ENCODE data around the gene DCAF10.
"Not testable (repeated sequence)": the region's sequence is repeated elsewhere in the genome, so short reads cannot be mapped to it uniquely, and the experiment has no call there.

The DCAF10 gene

DNA sequence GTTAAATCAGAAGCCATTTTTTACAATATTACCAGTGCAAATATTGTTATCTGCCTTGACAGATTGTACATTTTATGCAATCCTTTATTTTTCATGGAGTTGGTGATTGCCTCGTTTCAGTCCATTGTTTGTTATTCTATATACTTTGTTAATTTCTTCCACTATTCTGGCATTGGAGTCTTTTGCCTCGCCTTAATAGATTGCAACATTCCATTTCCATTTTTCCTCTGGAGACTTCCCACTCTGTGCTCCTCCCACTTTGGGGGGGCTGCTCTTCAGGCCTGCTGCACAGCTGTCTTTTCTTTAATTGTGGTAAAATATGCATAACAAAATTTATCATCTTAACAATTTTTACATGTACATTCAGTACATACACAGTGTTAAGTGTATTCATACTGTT, 4.4 kb upstream of the DCAF10 start:
- DNase-seq: no peak

DNA sequence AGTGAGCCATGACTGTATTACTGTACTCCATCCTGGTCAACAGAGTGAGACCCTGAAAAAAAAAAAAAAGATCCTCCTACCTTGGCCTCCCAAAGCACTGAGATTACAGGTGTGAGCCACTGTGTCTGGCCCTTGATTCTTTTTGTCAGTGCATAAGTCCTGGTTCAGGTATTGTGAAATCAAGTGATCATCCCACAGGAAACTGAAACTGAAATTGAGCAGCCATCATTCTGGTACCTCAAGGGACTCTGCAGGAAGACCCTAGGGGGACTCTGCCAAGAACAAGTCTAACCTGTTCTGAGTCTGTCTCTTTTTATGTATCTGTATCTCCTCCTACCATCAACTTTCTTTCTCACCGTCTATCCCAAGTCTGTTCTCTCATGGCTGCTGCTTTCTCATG, 1.9 kb upstream of the DCAF10 start:
- no peak for DNase-seq

DNA sequence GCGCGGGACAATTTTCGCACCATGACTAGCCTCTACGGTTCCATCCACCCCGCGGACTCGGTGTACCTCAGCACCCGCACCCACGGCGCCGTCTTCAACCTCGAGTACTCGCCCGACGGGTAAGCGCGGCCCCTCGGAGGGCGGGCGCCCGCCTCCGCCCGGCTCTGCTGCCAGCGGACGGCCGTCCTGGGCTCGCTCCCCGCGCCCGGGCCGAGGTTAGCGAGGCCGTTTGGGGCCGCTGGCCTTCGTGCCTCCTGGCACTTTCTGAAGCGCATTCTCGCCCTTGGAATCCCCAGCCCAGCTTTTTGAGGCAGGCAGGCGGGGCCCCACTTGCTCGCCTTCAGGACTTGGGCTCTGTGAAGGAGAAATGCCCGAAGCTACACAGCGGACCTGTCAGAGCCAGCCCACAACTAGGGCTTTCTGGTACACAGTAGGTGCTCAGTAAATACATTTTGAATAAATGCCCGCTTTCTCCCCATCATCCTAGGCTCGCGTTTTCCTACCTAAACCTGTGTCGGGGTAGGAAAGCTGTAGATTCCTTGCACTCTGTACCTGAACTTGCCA, 772 bp downstream of the DCAF10 start:
- DNase-seq: peak; percentile 24

DNA sequence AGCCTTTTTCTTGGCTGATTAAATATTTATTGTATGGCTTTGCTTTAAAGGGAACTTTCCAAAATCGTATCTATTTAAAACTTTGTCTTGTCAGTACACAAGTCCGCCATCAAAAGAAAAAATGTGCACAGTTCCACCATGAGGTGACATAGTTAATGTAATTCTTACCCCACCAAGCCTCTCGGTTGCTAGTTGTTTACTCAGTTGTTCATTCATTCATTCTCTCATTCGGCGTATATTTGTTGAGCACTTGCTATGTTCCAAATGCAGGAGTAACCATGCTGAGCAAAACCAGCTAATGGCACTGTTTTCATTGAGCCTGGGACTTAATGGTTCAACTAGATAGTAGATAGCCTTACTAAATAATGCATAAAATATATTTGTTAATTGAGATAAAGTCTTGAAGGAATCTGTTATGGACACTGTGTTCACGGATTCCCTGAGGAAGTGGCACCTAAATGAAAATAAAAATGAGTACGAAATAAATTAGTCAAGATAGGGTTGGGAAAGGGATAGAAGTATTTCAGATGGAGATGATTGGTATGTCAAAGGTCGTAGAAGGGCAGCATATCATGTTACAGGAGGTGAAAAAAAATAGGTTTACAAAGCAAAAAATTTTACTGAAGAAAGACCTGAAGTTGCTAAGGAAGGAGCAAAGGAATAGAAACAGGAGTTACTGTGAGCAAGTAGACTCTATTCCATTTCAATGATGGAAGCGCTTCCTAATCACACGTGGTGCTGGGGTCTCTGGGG, 1.5 kb downstream of the DCAF10 start:
- DNase-seq: no peak

DNA sequence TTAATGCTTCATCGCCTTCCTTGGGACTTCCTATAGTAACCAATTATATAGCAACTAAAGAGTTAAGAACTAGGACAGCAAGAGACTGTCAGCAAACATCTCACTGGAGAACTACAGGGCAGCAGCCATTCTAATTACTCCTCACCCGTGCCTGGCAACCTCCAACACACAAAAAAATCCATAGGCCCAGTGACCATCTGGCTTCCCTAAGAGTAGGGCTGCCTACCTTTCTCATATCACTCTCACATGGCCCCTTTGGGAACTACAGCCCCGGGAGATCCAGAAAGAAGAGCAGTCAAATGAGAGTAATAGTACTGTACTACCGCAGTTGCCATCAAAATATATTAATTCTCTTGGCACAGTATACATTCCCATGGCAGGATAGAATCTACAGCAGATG, 5.7 kb downstream of the DCAF10 start:
- DNase-seq: no peak

DNA sequence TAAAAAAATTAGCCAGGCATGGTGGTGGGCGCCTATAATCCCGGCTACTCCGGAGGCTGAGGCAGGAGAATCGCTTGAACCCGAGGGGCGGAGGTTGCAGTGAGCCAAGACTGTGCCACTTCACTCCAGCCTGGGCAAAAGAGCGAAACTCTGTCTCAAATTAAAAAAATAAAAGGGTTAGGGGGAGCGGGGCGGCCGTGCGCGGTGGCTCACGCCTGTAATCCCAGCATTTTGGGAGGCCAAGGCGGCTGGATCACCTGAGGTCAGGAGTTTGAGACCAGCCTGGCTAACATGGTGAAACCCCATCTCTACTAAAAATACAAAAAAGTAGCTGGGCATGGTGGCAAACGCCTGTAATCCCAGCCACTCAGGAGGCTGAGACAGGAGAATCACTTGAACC, 9.1 kb downstream of the DCAF10 start:
- not testable (repeated sequence) for DNase-seq

DNA sequence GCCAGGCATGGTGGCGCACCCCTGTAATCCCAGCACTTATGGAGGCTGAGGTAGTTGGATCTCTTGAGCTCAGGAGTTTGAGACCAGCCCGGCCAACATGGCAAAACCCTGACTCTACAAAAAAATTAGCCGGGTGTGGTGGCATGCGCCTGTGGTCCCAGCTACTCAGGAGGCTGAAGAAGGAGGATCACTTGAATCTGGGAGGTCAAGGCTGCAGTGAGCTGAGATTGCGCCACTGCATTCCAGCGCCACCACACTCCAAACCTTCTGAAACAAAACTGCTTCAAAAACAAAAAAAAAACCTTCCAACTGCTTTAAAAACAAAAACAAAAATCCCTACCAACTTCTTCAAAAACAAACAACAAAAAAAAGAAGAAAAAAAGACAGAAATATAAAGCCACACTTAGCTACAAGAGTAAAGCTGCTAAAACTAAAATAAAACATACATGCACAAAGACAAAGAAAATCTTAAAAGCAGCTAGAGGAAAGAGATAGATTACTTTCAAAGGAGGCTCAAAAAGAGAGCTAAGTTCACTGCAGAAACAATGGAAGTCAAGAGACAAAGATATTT, 11.4 kb downstream of the DCAF10 start:
- DNase-seq: no peak

DNA sequence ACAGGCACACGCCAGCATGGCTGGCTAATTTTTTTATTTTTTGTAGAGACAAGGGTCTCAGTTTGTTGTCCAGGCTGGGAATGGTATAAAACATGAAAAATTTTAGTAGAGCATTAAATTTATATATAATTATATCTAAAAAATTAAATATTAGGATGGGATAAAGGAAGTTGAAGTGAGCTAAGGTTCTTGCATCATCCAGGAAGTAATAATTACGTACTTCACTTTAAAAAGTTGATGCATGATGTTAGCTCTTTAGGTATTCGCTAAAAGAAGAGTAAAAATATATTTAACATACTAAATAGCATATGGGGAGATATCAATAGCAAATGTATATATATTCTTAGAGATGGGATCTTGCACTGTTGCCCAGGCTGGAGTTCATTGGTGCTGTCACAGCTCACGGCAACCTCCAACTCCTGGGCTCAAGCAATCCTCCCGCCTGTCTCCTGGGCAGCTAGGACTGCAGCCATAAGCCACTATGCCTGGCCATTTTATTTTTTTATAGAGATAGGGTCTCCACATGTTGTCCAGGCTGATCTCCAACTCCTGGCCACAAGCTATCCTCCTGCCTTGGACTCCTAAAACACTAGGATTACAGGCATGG, 12.3 kb downstream of the DCAF10 start:
- no peak for DNase-seq

DNA sequence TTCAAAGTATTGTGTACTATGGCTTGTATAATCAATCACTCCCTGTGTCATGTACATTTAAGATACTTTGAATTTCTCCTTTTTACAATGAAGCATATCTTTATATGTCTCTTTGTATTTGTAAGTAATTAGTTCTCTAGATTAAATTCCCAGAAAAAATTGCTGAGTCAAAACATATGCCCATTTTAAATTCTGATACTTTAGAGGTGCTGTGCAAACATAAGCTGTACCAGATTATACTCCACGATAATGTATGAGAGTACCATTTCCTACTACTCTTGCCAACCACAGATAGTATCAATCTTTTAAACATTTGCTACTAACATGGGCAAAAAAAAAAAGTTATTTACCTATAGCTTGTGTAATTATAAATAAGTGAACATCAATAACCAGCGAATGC, 18.3 kb downstream of the DCAF10 start:
- DNase-seq: no peak

DNA sequence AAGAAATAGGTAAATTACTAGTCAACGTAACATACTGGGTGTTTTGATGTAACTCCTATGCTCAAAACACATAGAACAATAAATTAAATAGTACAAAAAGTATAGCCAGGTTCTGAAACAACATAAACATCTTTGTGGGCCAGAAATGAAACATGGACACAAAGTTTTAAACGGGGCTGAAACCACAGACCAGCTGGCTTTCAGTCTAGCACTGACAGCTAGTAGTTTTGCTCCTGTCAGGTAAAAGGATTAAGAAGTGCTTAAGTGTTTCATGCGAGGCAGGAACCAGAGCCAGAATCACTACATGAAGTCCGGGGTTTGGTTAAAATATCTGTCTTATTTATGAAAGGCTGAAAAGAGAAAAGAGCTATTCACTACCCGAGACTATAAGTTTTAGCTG, 19.5 kb downstream of the DCAF10 start:
- DNase-seq: no peak

DNA sequence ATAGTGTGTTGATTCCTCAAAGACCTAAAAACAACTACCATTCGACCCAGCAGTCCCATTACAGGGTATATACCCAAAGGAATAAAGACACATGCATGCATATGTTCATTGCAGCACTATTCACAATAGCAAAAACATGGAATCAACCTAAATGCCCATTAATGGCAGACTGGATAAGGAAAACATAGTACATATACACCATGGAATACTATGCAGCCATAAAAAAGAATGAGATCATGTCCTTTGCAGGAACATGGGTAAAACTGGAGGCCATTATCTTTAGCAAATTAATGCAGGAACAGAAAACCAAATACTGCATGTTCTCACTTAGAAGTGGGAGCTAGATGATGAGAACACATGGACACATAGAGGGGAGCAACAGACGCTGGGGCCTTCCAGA, 24.6 kb downstream of the DCAF10 start:
- DNase-seq: not testable (repeated sequence)

DNA sequence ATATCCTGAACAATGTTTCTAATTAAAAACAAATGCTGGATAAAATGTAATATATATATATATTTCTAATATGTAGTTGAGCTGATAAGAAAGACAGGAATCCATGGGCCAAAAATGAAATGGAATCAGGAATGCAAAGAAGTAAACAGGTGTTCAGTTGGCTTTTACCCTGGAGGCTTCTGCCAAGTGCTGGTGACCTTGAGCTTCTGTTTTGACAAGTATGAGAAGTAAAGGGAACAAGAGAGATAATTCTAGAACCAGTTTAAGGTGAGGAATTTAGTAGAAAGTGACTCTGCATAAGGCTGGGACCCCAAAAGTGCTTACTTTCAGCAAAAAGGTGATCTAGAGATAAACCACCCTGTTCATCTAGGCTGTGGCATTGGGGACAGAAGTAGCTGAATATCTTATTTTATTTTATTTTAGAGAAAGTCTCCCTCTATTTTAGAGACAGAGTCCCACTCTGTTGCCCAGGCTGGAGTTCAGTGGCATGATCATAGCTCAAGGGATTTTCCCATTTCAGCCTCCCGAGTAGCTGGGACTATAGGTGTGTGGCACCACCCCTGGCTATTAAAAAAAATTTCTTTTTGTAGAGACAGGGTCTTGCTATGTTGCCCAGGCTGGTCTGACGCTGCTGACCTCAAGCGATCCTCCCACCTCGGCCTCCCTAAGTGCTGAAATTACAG, 27.0 kb downstream of the DCAF10 start:
- DNase-seq: no peak

DNA sequence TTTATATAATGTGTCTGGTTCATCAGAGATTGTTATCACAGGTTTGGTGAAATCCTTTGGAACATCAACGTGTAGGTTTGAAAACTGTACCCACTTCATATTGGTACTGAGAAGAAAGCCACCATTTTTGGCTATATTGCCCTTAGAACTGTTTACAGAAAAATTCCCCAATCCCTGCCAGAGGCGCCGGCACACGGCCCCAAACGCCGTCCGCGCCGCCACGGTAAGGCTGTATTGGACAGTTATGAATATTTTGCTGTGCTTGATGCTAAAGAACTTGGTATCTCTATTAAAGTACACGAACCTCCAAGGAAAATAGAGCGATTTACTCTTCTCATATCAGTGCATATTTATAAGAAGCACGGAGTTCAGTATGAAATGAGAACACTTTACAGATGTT, 35.2 kb downstream of the DCAF10 start:
- no peak for DNase-seq

DNA sequence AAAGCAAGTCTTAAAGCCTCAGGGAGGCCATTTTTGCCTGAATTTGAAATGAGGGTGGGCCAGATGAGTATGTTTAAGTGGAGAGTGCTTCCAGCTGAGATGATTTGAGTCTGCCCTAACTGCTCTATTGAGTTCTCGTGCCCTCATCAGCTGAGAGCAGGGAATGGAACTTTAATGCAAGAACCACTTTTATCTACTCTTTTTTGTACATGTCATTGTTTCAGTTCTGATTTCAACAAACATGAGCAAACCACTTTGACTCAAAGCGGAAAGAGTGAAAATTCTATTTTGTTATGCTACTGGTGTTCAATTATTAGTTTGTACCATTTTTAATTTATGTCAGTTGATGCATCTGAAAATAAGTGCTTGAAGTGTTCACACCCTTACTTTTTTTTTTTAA, 35.8 kb downstream of the DCAF10 start:
- no peak for DNase-seq

DNA sequence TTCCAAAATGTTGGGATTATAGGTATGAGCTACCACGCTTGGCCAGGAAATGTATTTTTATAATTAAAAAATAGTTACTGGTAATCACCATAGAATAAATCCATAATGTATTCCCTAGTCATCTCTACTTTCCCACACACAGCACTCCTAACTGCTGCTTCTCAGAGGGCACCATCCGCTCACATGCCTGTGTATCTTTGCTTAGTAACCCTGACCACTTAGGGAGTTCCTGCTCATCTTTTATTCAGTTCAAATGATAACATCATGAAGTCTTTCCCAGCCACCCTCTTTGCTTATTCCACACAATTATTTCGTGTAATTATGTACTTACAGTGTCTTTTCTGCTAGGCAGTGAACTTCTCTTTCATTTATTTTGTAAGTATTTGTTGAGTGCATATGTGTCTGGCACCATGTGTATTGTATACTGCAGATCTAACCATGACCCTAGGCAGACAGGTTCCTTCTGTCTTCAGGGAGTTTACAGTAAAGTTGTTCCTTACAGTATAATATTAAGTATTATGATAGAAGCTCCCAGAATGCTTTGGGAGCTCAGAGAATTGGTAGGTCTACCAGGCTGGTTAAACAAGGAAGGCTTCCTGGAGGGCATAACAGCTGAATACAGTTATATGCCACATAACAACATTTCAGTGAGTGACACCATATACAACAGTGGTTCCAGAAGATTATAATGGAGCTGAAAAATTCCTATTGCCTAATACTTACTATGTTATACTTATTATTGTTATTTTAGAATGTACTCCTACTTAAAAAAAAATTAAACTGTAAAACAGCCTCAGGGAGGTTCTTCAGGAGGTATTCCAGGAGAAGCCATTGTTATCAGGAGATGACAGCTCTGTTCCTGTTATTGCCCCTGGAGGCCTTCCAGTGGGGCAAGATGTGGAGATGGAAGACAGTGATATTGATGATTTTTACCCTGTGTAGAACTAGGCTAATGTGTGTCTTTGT, 39.2 kb downstream of the DCAF10 start:
- DNase-seq: no peak

DNA sequence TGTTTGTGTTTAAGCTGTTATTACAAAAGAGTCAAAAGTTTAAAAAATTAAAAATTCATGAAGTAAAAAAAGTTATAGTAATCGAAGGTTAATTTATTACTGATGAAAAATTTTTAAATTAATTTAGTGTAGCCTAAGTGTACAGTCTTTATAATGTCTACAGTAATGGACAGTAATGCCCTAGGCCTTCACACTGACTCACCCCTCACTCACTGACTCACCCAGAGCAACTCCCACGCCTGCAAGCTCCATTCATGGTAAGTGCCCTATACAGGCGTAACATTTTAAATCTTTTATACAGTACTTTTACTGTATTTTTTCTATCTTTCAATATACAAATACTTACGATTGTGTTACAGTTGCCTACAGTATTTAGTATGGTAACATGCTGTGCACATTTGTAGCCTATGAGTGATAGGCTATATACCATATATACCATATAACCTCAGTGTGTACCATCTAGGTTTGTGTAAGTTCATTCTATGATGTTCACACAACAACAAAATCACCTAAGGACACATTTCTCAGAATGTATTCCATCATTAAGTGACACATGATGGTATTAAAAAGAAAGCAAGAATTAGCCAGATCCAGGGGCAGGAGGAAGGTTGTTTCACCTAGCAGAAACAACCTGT, 40.1 kb downstream of the DCAF10 start:
- DNase-seq: peak; percentile 9

DNA sequence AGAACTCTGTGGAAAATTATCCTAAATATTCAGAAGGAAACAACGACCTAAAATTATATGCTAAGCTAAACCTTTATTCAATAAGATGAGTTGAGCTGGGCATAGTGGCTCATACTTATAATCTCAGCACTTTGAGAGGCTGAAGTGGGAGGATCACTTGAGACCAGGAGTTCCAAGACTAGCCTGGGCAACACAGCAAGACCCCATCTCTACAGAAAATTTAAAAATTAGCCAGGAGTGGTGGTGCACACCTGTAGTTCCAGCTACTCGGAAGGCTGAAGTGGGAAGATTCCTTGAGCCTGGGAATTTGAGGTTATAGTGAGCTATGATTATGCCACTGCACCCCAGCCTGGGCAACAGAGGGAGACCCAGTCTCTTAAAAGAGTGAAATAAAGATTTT, 51.6 kb downstream of the DCAF10 start:
- DNase-seq: no peak

DNA sequence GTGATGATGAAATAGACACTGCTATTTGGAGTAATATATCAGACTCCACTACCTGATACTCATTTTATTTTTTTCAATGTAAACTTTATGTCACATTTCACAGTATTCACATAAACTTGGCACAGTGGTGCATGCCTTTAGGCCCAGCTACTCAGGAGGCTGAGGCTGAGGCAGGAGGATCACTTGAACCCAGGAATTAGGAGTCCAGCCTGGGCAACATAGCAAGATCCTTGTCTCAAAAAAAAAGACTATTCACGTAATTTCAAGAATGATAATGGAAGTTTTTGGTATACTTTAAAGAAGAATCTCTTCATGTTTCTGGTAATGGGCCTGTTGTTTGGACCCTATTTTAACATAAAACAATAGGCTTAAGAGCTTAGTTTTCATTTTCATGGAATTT, 56.0 kb downstream of the DCAF10 start:
- no peak for DNase-seq

DNA sequence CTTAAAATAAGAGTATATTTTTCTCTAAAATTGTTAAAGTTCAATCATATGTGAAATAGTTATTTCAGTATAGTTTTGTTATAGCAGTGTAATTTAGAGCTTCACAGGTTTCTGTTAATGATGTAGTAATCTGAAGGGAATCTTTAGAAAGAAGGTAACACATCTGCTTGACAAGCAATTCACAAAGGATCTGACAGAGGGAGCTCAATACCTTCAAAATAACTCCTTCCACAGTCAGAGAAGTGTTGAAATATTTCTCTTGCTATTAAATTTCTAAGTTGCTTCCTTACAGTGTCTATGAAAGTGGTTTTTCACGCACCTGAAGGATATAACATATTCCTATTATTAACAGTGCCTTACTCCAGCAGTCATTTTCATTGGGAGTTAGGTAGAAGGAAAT, 58.4 kb downstream of the DCAF10 start:
- DNase-seq: no peak

DNA sequence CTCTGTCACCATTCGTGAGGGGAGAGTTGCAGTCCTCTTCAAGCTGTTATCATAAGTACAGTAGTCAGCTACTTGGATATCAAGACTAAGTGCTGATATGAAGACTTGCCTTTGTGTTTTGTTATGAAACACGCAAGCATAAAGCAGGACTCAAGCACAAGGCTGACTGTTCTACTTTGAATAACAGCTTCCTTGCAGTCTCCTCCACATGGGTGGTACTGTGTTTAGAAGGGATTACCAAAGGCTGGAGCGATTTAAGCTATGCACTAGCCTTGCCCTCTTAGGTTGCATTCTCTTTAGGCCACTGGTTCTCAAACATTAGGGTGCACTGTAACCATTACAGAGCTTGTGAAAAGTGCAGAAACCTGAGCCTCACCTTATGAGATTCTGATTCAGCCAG, 61.9 kb downstream of the DCAF10 start:
- DNase-seq: no peak

DNA sequence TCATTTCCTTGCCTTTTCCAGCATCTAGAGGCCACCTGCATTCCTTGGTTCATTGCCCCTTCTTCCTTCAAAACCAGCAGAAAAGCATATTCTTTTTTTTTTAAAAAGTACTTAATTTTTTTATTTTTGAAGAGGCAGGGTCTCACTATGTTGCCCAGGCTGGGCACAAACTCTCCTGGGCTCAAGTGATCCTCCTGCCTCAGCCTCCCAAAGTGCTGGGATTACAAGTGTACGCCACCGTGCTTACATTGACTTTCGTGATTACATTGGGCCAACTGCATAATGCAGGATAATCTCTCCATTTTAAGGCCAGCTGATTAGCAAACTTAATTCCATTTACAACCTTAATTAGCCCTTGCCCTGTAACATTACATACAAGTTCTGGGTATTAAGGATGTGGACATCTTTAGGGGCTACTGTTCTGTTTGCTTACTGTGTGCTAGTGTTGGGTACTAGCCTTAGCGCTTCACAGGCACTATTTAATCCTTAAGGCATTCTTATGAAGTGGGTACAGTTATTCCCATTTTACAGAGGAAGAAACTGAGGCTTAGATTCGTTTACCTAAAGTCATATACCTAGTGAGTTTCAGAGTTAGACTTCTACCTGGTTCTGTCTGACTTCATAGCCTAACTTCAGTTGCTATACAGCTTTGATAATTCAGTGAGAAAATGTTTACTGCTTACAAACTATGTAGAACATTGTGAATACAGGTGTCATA, 69.6 kb downstream of the DCAF10 start:
- no peak for DNase-seq

All from stimulated activated CD4-positive, alpha-beta T cell treated with anti-CD3 and anti-CD28 coated beads, Interleukin-1b, Interleukin-23, amount 100 ng/mL, for 48 hours (primary cell).